GM19193 (cell line): ENCODE measurements around the gene SPAG17.

Experiments
- POLR2A ChIP-seq: IDR thresholded peaks from 4 replicates; pipeline ENCODE4 v1.6.1; 2011; ENCODE audit not compliant: insufficient read depth, insufficient read length; ENCODE audit errors: extremely low read depth

SPAG17 gene

DNA sequence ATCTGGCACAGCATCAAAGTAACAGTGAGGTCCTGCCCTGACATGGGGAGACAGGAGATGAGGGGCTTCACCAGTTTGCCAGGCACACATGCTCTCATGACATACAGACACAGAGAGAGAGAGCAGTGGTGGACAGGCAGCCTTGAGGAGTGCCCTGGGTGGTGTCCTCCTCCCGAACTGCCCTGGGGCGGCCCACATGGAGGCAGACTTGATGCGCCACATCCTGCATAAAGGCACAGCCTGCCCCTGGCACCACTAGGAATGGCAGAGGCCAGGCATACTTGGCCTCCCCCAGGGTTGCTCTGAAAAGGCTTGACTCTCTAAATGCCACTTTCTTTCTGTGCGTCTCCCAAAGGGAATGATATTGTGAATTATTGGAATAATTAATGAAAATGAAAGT lies 67.5 kb downstream of the SPAG17 start:
- TF ChIP-seq POLR2A = no peak

DNA sequence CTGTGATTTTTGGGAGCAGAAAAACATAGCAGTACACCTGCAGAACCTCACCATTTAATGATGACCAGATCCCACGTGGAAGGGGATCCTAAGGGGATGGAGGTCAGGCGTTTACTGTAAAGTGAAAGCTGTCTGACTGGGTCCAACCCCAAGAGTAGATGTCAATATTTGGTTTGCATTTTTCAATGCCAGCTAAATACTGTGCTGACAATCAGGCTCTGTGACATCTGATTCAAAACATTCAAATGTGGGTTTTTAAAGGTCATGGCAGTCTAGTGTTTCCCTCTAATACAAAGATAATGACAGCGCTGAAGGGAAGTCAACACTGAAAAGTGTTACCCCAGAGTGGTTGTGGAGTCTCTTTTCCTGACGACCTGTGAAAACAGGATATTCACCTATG lies 68.1 kb downstream of the SPAG17 start:
- TF ChIP-seq POLR2A = no peak

DNA sequence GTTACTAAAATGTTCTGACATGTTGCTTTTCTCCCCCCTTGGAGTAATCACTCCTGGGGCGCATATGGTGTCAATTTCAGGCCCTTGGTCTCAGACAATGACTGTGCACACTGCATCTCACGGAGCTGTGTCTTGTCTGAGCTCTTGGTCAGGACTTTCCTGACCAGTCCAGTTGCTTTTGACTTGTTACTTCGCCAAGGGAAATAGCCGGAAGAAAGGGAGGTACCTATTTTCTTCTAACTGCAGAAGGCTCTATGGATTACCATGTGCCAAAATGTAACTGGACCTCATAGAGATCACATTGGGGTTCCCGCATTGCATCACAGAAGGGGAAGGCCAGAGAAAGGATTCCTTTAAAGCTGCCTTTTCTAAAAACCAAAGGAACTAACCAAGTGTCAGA lies 68.6 kb downstream of the SPAG17 start:
- TF ChIP-seq POLR2A = no peak

DNA sequence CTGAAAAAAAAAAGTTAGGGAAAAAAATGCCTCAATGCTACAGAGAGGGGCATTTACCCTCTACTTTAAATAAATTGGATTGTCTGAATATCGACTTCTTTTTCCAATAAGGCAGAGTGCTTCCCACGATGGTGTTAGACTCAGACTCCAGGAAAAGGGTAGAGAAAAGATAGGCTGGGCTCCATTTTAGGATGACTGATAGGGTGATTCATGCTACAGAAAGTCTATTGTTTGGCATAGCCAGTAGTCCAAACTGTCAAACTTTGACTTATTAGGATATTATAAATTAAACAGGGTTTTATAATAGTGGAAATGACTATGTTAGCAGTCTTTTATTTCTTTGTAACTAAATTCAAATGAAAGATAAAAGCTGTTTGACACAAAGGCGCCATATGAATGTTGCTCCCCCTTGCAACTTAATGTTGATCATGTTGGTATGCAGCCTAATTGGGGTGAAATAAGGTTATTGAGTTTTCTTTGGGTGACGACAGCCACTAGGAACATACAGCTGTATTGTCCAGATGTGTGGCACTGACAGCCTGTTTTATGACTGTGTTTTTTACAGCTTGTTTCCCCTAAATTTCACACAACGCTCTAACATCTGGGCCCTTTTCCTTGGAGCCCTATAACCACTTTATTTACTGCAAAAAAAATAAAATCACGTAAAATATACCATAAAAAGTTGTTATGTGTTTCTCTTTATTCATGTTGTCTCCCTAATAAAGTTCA lies 69.3 kb downstream of the SPAG17 start:
- no peak for TF ChIP-seq POLR2A

DNA sequence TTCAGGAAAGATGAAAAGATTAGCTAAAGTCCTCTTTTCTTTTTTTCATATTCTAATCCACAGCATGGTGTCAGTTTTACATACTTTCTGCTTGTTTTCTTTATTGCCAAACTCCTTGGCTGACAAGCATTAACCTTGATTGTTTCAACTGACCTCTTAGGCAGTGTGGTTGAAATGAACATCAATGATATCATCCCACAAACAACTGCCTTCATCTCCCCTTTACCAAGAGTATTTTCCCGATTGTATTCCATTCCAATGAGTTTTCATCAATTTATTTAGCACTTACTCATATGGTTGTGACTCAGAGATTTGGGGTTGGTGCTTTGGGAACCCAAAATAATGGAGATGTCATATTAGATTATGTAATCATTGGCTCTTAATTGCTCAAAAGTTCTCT lies 71.8 kb downstream of the SPAG17 start:
- no peak for TF ChIP-seq POLR2A

DNA sequence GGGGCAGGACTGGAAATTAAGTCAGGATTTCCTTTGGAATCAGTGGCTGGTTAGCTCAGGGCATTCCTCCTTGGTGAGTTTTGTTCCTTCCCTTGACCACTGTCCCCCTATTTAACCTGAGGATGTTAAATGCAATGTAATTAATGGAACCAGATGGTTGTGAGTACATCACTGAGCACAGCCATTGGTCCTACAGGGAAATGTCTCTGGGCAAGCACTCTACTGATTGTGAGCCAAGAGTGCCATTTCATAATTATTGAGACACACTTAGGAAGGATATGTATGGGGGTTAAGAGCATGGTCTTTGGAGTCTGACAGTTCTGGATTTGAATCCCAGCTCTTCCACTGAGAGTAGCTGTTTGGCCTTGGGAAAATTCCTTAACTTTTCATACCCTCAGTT lies 74.4 kb downstream of the SPAG17 start:
- TF ChIP-seq POLR2A = no peak

DNA sequence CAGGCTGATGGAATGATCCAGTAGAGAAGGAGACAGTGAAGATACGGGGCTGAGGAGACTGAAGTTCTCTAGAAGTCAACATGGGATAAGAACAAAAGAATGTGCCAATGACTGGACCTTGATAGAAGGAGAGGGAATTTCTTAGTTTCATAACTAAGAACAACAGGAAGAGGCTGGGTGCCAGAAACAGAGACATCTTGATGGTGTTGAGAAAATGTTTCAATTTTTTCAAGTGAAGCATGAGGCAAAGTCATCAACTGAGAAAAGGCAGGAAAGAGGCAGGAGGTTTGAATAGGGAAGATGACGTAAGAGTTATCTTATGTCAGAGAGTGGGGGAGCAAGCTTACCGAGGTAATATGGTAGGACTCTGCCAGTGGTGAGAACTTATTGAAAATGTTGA lies 80.1 kb downstream of the SPAG17 start:
- TF ChIP-seq POLR2A = no peak

DNA sequence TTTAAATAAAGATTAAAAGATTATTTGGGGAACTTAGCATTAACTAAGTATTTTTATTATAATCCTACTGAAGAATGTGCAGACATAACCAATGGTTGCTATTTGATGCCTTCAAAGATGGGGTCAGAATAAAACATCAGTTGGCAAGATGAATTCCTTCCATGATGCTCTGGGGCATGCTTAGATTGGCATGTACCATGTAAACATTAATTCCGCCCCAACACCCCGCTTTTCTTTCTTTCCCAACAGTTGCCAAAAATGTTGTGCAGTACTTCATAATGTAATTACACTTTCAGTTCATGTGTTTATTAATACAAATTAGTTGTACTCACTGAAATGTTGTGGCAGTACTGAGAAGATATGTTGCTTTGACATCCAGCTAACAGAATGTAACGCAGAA lies 82.6 kb downstream of the SPAG17 start:
- no peak for TF ChIP-seq POLR2A

DNA sequence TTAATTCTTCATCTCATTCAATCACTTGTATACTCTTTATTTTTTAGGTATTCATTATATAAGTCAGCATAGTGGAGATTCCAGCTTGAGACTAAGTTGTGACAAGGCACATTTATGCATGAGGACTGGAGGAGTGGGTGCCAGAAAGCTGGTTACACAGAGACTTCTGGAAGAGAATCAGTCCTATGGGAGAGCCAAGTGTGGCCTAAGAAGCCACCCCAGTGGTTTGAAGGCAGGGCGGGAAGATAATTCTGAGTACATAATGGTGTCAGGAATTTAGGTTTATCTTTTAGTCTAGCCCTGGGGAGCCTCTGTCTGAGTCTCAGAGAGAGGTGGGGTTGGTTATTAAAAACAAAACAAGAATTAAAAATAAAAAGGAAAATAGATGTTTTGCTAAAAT lies 83.0 kb downstream of the SPAG17 start:
- no peak for TF ChIP-seq POLR2A

DNA sequence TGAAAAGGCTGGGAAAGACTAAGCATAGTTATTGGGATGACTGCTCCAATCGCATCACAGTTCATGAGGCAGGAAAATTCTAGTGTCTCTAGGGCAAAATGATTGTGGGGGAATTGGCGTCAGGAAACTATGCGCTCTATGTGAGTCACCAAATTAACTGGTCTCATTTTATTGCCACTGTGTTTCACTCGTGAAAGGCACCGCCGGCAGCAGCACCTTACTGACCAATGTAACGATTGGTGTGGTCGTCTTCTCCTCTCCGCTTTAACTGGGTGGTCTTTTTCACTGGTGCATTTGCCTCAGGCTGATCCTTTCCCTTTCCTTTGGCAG lies 83.5 kb downstream of the SPAG17 start:
- no peak for TF ChIP-seq POLR2A

DNA sequence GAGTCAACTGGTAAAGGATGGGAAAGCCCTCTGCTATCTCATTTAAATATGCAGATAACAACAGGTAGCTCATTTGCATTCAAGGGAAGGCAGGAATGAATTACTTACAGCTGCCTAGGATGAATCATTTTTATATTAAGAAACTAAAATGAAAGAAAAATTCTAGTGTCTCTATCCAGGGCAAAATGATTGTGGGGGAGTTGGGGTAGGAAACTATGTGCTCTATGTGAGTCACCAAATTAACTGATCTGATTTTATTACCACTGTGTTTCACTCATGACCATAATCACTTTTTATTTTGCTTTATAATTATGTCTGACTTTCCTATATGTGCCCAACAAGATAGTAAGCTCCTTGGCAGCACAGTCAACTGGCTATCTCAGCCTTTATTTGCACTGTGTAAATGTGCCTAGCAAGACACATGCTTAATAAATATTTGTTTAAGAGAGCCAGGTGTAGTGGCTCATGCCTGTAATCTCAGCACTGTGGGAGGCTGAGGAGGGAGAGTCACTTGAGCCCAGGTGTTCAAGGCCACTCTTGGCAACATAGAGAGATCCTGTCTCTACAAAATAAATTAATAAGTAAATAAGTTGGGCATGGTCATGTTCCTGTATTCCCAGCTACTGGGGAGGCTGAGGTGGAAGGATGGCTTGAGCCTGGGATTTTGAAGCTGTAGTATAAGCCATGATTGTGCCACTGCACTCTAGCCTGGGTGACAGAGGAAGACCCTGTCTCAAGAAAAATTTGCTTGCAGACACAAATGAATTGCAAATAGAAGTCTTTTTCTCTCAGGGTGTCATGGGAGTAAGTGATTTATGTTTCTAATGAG lies 84.1 kb downstream of the SPAG17 start:
- no peak for TF ChIP-seq POLR2A

DNA sequence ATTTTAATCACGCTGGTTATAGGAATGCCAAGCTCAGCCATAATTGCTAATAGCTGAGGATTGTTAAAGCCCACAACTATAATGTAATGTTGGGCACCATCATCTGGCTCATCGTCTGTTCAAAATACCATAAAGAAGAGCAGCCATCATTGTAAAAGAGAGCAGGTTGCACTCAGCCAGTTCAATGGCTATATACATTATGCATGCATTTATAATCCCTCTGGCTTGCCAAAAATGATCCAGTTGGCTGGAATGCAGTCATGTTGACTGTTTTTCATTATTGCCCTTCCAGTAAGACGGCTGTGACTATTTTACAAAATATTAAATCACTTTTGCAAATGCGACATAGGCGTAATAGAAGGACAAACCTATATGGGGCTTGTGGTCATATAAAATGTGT lies 85.3 kb downstream of the SPAG17 start:
- TF ChIP-seq POLR2A = no peak

DNA sequence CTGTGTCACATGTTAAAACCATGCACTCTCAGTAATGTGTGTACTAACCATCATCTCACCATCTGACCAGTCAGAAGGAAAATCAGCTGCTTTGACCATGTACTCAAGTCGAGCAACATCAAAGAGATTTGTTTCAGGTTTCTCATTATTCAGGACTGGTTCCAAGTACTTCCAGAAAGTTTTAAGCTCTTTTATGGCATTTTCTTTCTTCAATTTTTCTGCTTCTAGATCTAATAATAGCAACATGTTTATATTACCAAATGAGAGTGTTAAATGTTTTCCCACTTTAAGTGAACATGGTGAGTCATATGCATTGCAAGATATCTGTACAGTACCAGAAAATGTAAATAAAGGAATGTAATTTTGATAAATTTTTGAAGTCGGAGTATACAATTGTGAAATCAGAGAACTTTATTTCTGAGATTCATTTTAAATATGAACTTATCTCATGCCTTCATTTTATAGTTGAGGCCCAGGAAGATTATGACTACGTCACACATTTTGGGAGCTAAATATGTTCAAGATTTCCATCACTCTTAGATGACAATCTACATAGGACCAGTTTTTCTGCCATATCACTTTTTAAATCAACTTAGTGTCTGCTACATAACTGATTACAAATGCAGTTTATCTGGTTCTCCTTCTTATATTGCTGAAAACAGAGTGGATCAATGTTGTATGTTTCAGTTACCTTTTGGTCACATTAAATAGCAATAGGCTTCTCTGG lies 87.2 kb downstream of the SPAG17 start:
- no peak for TF ChIP-seq POLR2A

DNA sequence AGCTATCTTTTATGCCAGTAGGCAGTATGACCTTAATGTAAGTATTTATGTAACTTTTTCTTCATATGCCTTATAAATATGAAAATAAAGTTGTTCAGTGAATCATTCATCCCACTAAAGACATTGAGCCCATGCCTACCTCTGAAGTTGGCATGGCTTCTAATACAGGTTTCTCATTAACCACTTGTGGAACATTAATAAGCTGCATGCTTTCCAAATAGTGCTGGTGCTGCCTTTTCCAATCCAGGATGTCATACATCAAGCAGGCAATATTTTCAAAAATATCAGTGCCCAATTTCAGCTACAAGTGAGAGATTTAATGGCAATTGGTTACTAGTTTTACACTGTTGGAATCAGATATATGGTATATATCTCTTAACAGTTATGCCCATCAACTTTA lies 92.0 kb downstream of the SPAG17 start:
- no peak for TF ChIP-seq POLR2A

DNA sequence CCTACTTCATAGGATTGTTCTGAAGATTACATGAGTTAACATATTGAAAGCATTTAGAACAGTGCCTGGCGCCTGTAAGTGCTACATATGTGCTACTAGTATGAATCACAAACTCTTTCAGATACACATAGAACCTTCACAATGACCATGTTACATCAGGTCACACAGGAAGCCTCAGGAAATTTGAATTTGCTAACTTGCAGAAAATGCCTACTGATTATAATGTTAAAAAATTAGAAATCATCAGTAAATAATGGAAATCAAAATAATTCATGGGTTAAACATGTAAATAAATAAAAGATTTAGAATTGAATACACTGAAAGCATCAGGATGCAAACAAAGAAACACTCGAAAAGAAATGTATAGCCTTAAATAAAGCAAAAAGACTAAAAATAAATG lies 94.9 kb downstream of the SPAG17 start:
- no peak for TF ChIP-seq POLR2A

DNA sequence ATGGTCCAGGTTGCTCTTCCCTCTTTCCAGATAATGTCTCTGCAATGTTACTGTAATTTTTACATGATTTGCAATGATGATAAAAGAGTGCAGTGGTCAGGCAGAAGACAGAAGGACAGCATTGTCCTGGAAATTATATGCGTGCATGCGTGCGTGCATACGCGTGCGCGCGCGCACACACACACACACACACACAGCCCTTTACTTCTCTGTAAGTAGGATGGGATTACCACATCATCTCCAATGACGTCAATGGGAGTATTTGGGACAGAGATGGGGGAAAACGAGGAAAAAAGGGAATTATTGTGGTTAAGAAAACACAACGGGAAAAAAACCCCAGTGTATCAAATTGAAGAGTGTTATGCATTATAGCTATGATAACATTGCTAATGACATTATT lies 99.7 kb downstream of the SPAG17 start:
- TF ChIP-seq POLR2A = no peak
